ENCODE data around the gene PIGH.

DNA sequence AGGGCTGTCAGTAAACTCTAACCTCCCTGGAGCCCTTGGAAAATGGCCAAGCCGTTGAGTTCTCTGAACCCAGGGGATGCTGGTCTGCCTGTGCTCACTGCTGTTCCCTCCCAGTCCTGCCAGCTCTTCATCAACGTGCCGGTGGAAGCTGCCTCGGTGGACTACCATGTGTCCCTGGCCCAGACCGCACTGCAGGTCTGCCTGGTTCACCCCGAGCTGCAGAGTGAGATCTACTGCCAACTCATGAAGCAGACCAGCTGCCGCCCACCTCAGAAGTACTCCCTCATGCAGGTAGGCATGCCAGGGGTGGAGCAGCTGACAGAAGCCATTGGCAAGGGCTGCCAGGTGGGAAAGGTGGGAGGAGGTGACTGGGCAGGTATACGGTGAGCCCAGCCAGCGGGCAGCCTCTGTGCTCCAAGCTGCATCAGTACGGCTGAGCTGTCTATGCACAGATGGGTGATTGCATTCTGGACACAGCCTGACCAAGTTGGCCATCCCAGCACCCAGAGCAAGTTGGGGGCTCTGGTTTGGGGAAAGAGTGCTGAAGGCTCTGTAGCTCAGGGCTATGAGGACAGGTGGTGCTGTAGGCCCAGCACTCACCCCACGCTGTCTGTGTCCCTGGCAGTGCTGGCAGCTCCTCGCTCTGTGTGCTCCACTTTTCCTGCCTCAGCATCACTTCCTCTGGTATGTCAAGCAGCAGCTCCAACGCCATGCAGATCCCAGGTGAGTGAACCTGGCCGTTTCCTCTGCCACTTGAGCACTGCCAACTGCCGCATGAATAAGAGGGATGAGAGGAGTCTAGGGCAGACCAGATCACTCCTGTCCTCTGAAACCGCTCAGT lies 21.9 kb downstream of the PIGH start:
- TF ChIP-seq, protein P1, sequence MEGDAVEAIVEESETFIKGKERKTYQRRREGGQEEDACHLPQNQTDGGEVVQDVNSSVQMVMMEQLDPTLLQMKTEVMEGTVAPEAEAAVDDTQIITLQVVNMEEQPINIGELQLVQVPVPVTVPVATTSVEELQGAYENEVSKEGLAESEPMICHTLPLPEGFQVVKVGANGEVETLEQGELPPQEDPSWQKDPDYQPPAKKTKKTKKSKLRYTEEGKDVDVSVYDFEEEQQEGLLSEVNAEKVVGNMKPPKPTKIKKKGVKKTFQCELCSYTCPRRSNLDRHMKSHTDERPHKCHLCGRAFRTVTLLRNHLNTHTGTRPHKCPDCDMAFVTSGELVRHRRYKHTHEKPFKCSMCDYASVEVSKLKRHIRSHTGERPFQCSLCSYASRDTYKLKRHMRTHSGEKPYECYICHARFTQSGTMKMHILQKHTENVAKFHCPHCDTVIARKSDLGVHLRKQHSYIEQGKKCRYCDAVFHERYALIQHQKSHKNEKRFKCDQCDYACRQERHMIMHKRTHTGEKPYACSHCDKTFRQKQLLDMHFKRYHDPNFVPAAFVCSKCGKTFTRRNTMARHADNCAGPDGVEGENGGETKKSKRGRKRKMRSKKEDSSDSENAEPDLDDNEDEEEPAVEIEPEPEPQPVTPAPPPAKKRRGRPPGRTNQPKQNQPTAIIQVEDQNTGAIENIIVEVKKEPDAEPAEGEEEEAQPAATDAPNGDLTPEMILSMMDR (IDR thresholded peaks at IDR 0.05): no peak
- no peak for TF ChIP-seq POLR2A (IDR thresholded peaks at IDR 0.05)

Data from right lobe of liver (tissue), 4 donors.